ENCODE results near the gene SSTR3. TPM values are rescaled to one million over a fixed set of nuclear protein-coding genes. Genes with fewer than 3 reads are reported as not detected.

SSTR3 gene
- total RNA-seq, 1 donor from 2014 or later: not detected

DNA sequence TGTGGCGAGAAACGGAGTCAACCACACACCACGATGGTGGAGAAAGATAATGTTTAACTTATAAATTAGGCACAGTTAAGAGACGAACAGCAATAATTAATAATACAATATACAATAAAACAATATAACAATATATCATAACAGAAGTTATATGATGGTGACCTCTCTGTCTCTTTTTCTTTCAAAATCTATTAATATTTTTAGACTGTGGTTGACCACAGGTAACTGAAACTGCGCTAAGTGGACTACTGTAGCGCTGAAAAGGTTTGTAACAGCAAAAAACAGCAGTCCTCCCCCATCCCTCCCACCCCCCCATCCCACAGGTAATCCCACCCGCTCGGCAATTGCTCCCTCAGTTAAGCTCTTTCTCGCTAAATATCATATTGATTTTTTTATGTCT, 3.6 kb upstream of the SSTR3 start:
- Histone ChIP-seq H3K36me3 (ENCODE audit: control insufficient read depth, insufficient read depth, low read length) (no peaks in the 10 kb centered on the region), H3K27me3 (ENCODE audit: control insufficient read depth, insufficient read depth, low read length) (peaks cover 17% of the 10 kb centered on the region), H3K4me3 (ENCODE audit: low read depth, low read length) (no peak overlapping the region)
- no peak for DNase-seq (ENCODE audit: low read depth)
- no peak for TF ChIP-seq CTCF (IDR thresholded peaks at IDR 0.05; ENCODE audit: insufficient read depth, low read length, poor library complexity, severe bottlenecking)

DNA sequence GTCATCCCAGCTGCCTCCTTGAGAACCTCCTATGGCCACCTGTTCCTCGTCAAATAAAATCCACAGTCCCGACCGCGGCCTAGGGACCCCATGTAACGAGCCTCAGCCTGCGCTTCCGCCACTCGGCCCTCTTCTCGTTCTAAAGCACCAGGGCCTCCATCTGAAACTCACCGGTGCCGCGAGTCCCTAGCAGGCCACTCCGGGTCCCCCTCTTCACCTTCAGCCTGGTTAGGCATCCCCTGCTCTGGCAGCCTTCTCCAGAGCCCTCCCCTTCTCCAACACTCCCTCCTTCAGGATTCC, 2.4 kb upstream of the SSTR3 start:
- H3K36me3 ChIP-seq (ENCODE audit: control insufficient read depth, insufficient read depth, low read length): no peaks in the 10 kb centered on the region
- no peak overlapping the region for H3K4me3 ChIP-seq (ENCODE audit: low read depth, low read length)
- peaks cover 23% of the 10 kb centered on the region for H3K27me3 ChIP-seq (ENCODE audit: control insufficient read depth, insufficient read depth, low read length)
- DNase-seq (ENCODE audit: low read depth): no peak
- no peak for TF ChIP-seq CTCF (IDR thresholded peaks at IDR 0.05; ENCODE audit: insufficient read depth, low read length, poor library complexity, severe bottlenecking)

DNA sequence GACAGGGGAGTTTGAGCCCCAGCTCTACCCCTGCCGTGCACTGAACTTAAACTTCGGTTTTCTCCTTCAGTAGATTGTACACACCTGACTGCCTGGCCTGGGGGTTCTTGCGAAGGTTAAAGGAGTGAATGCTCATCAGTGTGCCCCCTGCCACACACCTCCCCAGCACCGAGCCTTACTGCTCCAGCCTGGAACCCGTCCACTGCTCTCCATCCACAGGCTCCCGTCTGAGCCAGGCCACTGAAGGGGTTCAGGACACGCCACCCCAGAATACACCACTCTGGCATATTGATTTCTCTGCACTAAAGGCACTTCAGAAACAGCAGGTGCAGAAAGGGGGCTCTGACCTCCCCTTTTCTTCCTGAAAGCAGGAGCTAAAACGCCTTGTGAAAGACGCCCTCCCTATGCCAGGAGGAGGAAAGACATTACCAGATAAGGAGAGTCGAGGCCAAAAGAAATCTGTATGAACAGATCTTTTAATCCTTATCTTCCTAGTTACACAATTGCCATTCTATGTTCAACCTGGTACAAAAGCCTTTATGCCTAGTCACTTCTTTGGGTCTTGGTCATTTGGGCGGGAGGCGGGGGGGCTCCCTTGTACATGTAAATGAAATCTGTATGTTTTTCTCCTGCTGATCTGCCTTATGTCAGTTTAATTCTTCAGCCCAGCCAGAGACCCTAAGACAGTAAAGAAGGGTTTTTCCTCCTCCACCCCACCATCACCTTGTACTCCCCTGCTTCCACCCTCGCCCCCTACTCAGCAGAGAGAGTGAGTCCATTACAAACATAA, 1.9 kb upstream of the SSTR3 start:
- Histone ChIP-seq H3K36me3 (ENCODE audit: control insufficient read depth, insufficient read depth, low read length) (no peaks in the 10 kb centered on the region), H3K4me3 (ENCODE audit: low read depth, low read length) (no peak overlapping the region), H3K27me3 (ENCODE audit: control insufficient read depth, insufficient read depth, low read length) (peaks cover 26% of the 10 kb centered on the region)
- DNase-seq (ENCODE audit: low read depth): no peak
- TF ChIP-seq CTCF (IDR thresholded peaks at IDR 0.05; ENCODE audit: insufficient read depth, low read length, poor library complexity, severe bottlenecking): no peak

DNA sequence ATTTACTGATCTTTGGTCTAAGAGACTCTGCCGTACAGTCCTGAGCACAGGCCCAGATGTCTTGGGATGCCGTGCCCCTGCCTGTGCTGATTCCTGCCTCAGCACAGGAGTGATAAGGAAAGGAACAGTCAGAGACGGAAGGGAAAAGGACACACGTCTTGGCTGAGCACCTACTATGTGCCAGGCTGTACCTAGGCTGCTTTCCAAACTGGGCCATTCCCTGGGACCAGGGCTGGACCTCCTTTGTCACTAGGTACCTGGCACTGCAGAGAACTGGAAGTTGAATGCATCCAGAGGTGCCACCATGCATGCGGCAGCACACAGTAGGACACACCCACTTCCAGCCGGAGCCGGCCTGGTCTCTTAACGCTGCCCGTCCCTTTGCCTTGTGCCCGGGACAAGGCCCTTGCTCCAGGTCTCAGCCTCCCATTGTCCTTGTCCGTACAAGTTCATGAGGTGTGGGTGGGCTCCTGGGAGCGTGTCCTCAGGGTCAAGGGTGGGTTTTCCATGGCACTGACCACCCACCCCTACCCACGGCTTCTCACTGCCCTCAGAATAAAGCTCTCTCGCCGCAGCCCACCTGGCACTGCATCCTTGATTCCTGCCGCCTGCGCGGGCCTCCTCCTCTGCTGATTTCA, 1.1 kb upstream of the SSTR3 start:
- Histone ChIP-seq H3K27me3 (ENCODE audit: control insufficient read depth, insufficient read depth, low read length) (peaks cover 29% of the 10 kb centered on the region), H3K36me3 (ENCODE audit: control insufficient read depth, insufficient read depth, low read length) (no peaks in the 10 kb centered on the region), H3K4me3 (ENCODE audit: low read depth, low read length) (no peak overlapping the region)
- no peak for DNase-seq (ENCODE audit: low read depth)
- no peak for TF ChIP-seq CTCF (IDR thresholded peaks at IDR 0.05; ENCODE audit: insufficient read depth, low read length, poor library complexity, severe bottlenecking)

DNA sequence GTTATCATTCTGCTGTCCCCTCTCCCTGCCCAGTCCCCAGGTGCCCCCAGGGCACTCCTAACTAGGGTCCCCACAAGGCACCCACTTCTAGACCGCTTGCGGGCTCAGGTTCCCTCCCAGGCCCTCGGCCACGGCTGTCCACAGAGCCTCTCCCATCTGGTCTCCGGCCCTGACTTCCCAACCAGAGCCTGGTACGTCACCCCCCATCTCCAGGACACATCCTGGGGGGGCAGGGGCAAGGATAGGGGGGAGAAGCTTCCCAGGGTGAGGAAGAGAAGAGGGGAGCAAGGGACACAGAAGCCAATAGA, 457 bp downstream of the SSTR3 start:
- no peak overlapping the region for H3K4me3 ChIP-seq (ENCODE audit: low read depth, low read length)
- TF ChIP-seq CTCF (IDR thresholded peaks at IDR 0.05; ENCODE audit: insufficient read depth, low read length, poor library complexity, severe bottlenecking): no peak
- H3K27me3 ChIP-seq (ENCODE audit: control insufficient read depth, insufficient read depth, low read length): peaks cover 29% of the 10 kb centered on the region
- DNase-seq (ENCODE audit: low read depth): no peak
- H3K36me3 ChIP-seq (ENCODE audit: control insufficient read depth, insufficient read depth, low read length): no peaks in the 10 kb centered on the region
